HepG2 (cell line): ENCODE data around the gene MTA1. TPM values are rescaled to one million over a fixed set of nuclear protein-coding genes. Genes with fewer than 3 reads are reported as not detected.

ENCODE experiments used
- ATAC-seq: fragments of 200-7000 bp; cut with Tn5 transposase; 3 replicates; pipeline ENCODE4 v1.9.1; 2020; ENCODE audit warnings: mild to moderate bottlenecking, moderate library complexity
- BruUV-seq: library from RNA; stranded (reverse); fragments of 400-500 nt; replicated peaks from 2 replicates; lab custom pipeline; 2021; lab: Mats Ljungman, UMichigan
- CTCF ChIA-PET: fragments of 300-600 bp; formaldehyde crosslinking; extraction: SDS; loops from one replicate; lab custom pipeline; 2021; ENCODE audit warnings: low total read pairs, inconsistent platforms, low intra/inter-chr PET ratio; lab: Yijun Ruan, JAX
- POLR2A ChIA-PET: fragments of 350-600 bp; sonication (Branson Sonifier 250); formaldehyde crosslinking; loops from one replicate; lab custom pipeline; 2020; ENCODE audit warnings: antibody characterized with exemption, inconsistent platforms; lab: Yijun Ruan, JAX
- DNase-seq: peaks from one replicate; pipeline ENCODE4 v3.0.0-alpha.2; 2015; ENCODE audit warnings: low spot score
- FAIRE-seq: peaks from 3 replicates; lab custom pipeline; 2011; peaks lifted over from hg19 to GRCh38; lab: Jason Lieb, UNC
- H2AFZ ChIP-seq: one replicate; pipeline ENCODE4 v1.6.1; 2011; ENCODE audit warnings: low read length, inconsistent platforms
- H3K27ac ChIP-seq: fragments of 300-600 bp; 3 replicates; pipeline ENCODE4 v1.8.0; 2011; ENCODE audit warnings: mixed run types, mild to moderate bottlenecking, mixed read lengths, low read length, inconsistent platforms; ENCODE audit not compliant: insufficient read depth; ENCODE audit errors: extremely low read length
- H3K27me3 ChIP-seq, 2 experiments: fragments of 200-600 bp in 1 of 2; 2 replicates in 1 of 2; 3 replicates in 1 of 2; pipeline versions ENCODE4 v1.6.0 to v1.8.0; 2011; ENCODE audit warnings: low read length in 2 of 2, mild to moderate bottlenecking in 2 of 2, moderate library complexity in 2 of 2, inconsistent platforms in 1 of 2; ENCODE audit not compliant: insufficient read depth in 2 of 2, control insufficient read depth in 1 of 2
- H3K36me3 ChIP-seq, 2 experiments: fragments of 200-600 bp in 1 of 2; replicated peaks in 1 of 2; 2 replicates in 1 of 2; 3 replicates in 1 of 2; pipeline versions ENCODE4 v1.5.1 to v1.8.0; 2011; ENCODE audit warnings: low read length in 2 of 2, inconsistent platforms in 1 of 2; ENCODE audit not compliant: insufficient read depth in 2 of 2, control insufficient read depth in 1 of 2
- H3K4me1 ChIP-seq: 2 replicates; pipeline ENCODE4 v1.5.1; 2012; ENCODE audit warnings: low read length, inconsistent platforms; ENCODE audit not compliant: insufficient read depth
- H3K4me2 ChIP-seq: 2 replicates; pipeline ENCODE4 v1.6.0; 2011; ENCODE audit warnings: low read depth, low read length, inconsistent platforms
- H3K4me3 ChIP-seq, 3 experiments: fragments of 200-600 bp in 1 of 3; sonication (generic), shearing (Covaris generic) in 1 of 3; replicated peaks in 1 of 3; 2 replicates each; pipeline ENCODE4 v1.5.1; 2011 to 2016; ENCODE audit warnings: low read length in 3 of 3, inconsistent platforms in 2 of 3, low read depth in 2 of 3, mild to moderate bottlenecking in 2 of 3, control low read depth in 1 of 3, mixed read lengths in 1 of 3; ENCODE audit not compliant: insufficient read depth in 1 of 3
- H3K79me2 ChIP-seq: one replicate; pipeline ENCODE4 v1.6.1; 2011; ENCODE audit warnings: low read length, inconsistent platforms; ENCODE audit not compliant: insufficient read depth
- H3K9ac ChIP-seq: 2 replicates; pipeline ENCODE4 v1.6.0; 2011; ENCODE audit warnings: mild to moderate bottlenecking, low read depth, low read length, inconsistent platforms; ENCODE audit not compliant: insufficient read depth
- H3K9me3 ChIP-seq: 2 replicates; pipeline ENCODE4 v1.5.1; 2012; ENCODE audit warnings: mild to moderate bottlenecking, low read length
- H4K20me1 ChIP-seq: 2 replicates; pipeline ENCODE4 v1.6.0; 2011; ENCODE audit warnings: inconsistent platforms, mild to moderate bottlenecking, low read length, moderate library complexity; ENCODE audit not compliant: insufficient read depth
- FOXC1 ChIP-seq: sonication (generic); formaldehyde crosslinking; IDR thresholded peaks from 2 replicates; pipeline ENCODE4 v1.8.0; 2022; ENCODE audit warnings: mild to moderate bottlenecking, missing genetic modification reagents, borderline replicate concordance
- POLR2G ChIP-seq: fragments of 200-400 bp; formaldehyde crosslinking; IDR thresholded peaks from 2 replicates; pipeline ENCODE4 v1.6.1; 2018; ENCODE audit warnings: mild to moderate bottlenecking, low read depth, low read length, moderate library complexity
- SMAD1 ChIP-seq: sonication (generic); formaldehyde crosslinking; IDR thresholded peaks from 2 replicates; pipeline ENCODE4 v1.4.0; 2020; ENCODE audit warnings: missing genetic modification reagents, low read depth, mild to moderate bottlenecking, borderline replicate concordance
- TBX3 ChIP-seq: fragments of 450-650 bp; IDR thresholded peaks from 2 replicates; pipeline ENCODE4 v1.6.1; 2017; ENCODE audit warnings: antibody characterized with exemption, mild to moderate bottlenecking, inconsistent platforms, borderline replicate concordance
- ZBTB21 ChIP-seq: sonication (generic); formaldehyde crosslinking; IDR thresholded peaks from 2 replicates; pipeline ENCODE4 v1.4.0; 2020; ENCODE audit warnings: missing genetic modification reagents
- ZBTB3 ChIP-seq: sonication (generic); formaldehyde crosslinking; IDR thresholded peaks from 2 replicates; pipeline ENCODE4 v1.4.0; 2020; ENCODE audit warnings: low read depth, mild to moderate bottlenecking, moderate library complexity, missing genetic modification reagents, borderline replicate concordance
- ZNF20 ChIP-seq: sonication (generic); formaldehyde crosslinking; IDR thresholded peaks from 2 replicates; pipeline ENCODE4 v1.4.0; 2020; ENCODE audit warnings: mild to moderate bottlenecking, moderate library complexity, missing genetic modification reagents
- ZNF432 ChIP-seq: sonication (generic); formaldehyde crosslinking; IDR thresholded peaks from 2 replicates; pipeline ENCODE4 v1.5.0; 2020; ENCODE audit warnings: missing genetic modification reagents, mild to moderate bottlenecking, borderline replicate concordance
- ZNF660 ChIP-seq: sonication (generic); formaldehyde crosslinking; IDR thresholded peaks from 2 replicates; pipeline ENCODE4 v1.5.1; 2020; ENCODE audit warnings: mild to moderate bottlenecking, low read depth, missing genetic modification reagents, borderline replicate concordance
- ZNF703 ChIP-seq: sonication (generic); formaldehyde crosslinking; IDR thresholded peaks from 2 replicates; pipeline ENCODE4 v1.5.1; 2020; ENCODE audit warnings: missing genetic modification reagents, mild to moderate bottlenecking, moderate library complexity, borderline replicate concordance
- ZNF780A ChIP-seq: sonication (generic); formaldehyde crosslinking; IDR thresholded peaks from 2 replicates; pipeline ENCODE4 v1.8.0; 2022; ENCODE audit warnings: mild to moderate bottlenecking, missing genetic modification reagents, moderate library complexity
- WGBS: methylation state at CpG from one replicate; pipeline ENCODE4 v1.1.6; 2017; ENCODE audit warnings: low lambda C conversion rate; 5-methylcytosine and 5-hydroxymethylcytosine counted together
- in situ Hi-C: cut with HindIII; loops from 2 replicates; pipeline ENCODE4 v1.10.0; 2017; ENCODE audit warnings: low pct_unique_long_range_greater_than_20kb; ENCODE audit not compliant: extremely low pct_ligation_motif_present
- intact Hi-C: fragments of 100-400 bp; cut with micrococcal nuclease; formaldehyde crosslinking; loops from one replicate; pipeline ENCODE4 v1.10.0; 2022; ENCODE audit not compliant: unreplicated experiment
- polyA plus RNA-seq, 8 experiments: library from polyadenylated mRNA; depleted of rRNA in 3 of 8; stranded (reverse) in 7 of 8; unstranded in 1 of 8; fragments of >200 nt; fragmentation: Illumina TruSeq in 4 of 8; extraction: Trizol in 4 of 8; gene quantifications; 2 replicates each; pipeline versions ENCODE4 v1.2.1 to v1.2.3, GENCODE V29; 2011 to 2016; ENCODE audit warnings: low read depth in 4 of 8, missing spikeins in 1 of 8, mixed read lengths in 1 of 8; ENCODE audit not compliant: insufficient read depth in 1 of 8
- total RNA-seq, 5 experiments: library from RNA; depleted of rRNA; stranded (reverse); fragments of >200 nt; fragmentation: Illumina TruSeq; extraction: Trizol; gene quantifications; 2 replicates each; pipeline ENCODE4 v1.2.3, GENCODE V29; 2016; ENCODE audit warnings: low read depth in 1 of 5
- TF ChIP-seq, protein P1 (sequence below): sonication (generic); formaldehyde crosslinking; conservative IDR thresholded peaks from 2 replicates; pipeline ENCODE4 v1.5.0; 2020; ENCODE audit warnings: missing genetic modification reagents
- TF ChIP-seq, protein P2 (sequence below): sonication (generic); formaldehyde crosslinking; IDR thresholded peaks from 2 replicates; pipeline ENCODE4 v1.4.0; 2020; ENCODE audit warnings: missing genetic modification reagents, mild to moderate bottlenecking, borderline replicate concordance

MTA1 gene
- total and polyA plus RNA-seq, 2 of the 13 experiments (the other 11 are each of a cell fraction or from before 2014, with no cell fraction given): 35.2 to 85.8 TPM

DNA sequence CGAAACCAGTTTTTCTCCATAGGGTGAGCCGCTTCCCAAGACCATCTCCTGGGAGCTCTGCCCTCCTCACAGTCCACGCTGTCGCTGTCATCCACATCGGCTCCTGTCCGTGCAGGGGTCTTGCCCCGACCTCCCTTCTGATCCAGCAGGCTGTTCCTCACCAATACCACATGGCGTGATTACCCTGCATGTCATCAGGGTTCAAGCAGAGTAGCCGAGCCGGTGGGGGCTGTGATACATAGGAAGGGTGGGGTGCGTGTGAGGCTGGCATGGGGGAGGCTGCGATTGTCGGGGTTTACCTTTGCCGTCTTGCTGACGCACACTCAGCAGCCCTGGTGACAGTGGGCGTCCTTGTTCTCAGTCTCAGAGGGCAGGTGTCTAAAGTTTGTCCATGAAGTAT, 88.4 kb downstream of the MTA1 start:
- no peaks in the 10 kb centered on the region for H3K79me2 ChIP-seq
- H4K20me1 ChIP-seq: no peaks in the 10 kb centered on the region
- WGBS: 69% methylated on average over 11 of the region's 16 CpGs
- H3K9me3 ChIP-seq: no peaks in the 10 kb centered on the region
- POLR2A ChIA-PET: no interaction called here
- no peak for ATAC-seq
- no peak for TF ChIP-seq ZNF780A (CRISPR knock-in tag)
- TF ChIP-seq, protein P1, sequence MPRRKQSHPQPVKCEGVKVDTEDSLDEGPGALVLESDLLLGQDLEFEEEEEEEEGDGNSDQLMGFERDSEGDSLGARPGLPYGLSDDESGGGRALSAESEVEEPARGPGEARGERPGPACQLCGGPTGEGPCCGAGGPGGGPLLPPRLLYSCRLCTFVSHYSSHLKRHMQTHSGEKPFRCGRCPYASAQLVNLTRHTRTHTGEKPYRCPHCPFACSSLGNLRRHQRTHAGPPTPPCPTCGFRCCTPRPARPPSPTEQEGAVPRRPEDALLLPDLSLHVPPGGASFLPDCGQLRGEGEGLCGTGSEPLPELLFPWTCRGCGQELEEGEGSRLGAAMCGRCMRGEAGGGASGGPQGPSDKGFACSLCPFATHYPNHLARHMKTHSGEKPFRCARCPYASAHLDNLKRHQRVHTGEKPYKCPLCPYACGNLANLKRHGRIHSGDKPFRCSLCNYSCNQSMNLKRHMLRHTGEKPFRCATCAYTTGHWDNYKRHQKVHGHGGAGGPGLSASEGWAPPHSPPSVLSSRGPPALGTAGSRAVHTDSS (CRISPR knock-in tag): no peak
- no peak for TF ChIP-seq FOXC1 (CRISPR knock-in tag)
- TF ChIP-seq ZNF432 (CRISPR knock-in tag): no peak
- no peak for TF ChIP-seq TBX3
- no peak for TF ChIP-seq ZBTB21 (CRISPR knock-in tag)
- no peak for TF ChIP-seq ZNF660 (CRISPR knock-in tag)
- no peak for TF ChIP-seq ZNF703 (CRISPR knock-in tag)
- no peak for TF ChIP-seq POLR2G
- TF ChIP-seq ZNF20 (CRISPR knock-in tag): no peak
- TF ChIP-seq, protein P2, sequence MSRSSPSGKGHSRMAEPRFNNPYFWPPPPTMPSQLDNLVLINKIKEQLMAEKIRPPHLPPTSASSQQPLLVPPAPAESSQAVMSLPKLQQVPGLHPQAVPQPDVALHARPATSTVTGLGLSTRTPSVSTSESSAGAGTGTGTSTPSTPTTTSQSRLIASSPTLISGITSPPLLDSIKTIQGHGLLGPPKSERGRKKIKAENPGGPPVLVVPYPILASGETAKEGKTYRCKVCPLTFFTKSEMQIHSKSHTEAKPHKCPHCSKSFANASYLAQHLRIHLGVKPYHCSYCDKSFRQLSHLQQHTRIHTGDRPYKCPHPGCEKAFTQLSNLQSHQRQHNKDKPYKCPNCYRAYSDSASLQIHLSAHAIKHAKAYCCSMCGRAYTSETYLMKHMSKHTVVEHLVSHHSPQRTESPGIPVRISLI (CRISPR knock-in tag): no peak
- TF ChIP-seq SMAD1: no peak
- TF ChIP-seq ZBTB3 (CRISPR knock-in tag): no peak
- no peak for FAIRE-seq
- in situ Hi-C loops: no loop called here
- no peak for DNase-seq
- no peak overlapping the region for H2AFZ ChIP-seq
- no peak overlapping the region for H3K4me2 ChIP-seq
- no peak overlapping the region for H3K9ac ChIP-seq
- intact Hi-C loops: no loop called here
- H3K27me3 ChIP-seq: peaks cover 5 to 58% of the 10 kb centered on the region in 2 experiments; a peak in 4 of 5 replicates
- H3K4me1 ChIP-seq: peaks cover 31% of the 10 kb centered on the region
- H3K36me3 ChIP-seq: no peaks in the 10 kb centered on the region
- H3K4me3 ChIP-seq: no peak overlapping the region
- H3K27ac ChIP-seq: no peak overlapping the region
- no TSS peak for BruUV-seq
- CTCF ChIA-PET: no interaction called here
